ENCODE measurements around the gene SAP25.

- TF ChIP-seq ZFX (IDR thresholded peaks at IDR 0.05; ENCODE audit: borderline replicate concordance) (no peak), CTCF (IDR thresholded peaks at IDR 0.05) (no peak)
Measured at GRCh38 chr7:100584054-100584682, 10.5 kb upstream of the SAP25 start.
